Measurements from ENCODE around the gene OSBPL9.
A peak's percentile ranks its signal among the peaks of the same experiment; 100 is the strongest.
"Not testable (repeated sequence)": the region's sequence is repeated elsewhere in the genome, so short reads cannot be mapped to it uniquely, and the experiment has no call there.

Gene OSBPL9

DNA sequence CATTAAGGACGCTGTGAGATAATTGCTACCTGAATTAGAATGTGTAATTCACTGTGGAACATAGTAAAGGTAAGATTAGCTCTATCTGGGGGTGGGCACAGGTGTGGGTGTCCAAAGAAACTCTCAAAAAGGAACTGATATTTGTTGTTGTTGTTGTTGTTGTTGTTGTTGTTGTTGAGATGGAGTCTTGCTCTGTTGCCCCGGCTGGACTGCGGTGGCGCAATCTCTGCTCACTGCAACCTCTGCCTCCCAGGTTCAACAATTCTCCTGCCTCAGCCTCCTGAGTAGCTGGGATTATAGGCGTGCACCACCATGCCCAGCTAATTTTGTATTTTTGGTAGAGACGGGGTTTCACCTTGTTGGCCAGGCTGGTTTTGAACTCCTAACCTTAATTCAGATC is 6.8 kb upstream of the OSBPL9 start:
- DNase-seq (ENCODE audit: low read depth) = not testable (repeated sequence)

DNA sequence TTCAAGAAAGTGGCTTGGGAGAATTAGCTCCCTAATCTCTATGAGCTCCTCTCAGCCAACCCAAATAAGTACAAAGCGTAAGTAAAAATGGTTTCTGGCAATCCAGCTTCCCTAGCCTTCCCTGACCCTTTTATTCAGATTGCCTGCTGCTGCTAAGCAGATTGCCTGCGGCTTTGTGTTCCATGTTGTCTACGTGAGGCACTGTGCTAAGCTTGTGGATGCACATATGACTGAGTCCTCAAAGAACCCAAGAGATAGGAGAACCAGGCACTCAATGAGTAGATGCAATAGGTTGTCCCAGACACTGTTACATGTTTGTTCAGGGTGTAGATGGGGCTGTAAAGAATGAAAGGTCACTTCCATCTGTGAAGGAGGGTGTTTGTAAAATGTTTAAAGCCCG is 6.3 kb upstream of the OSBPL9 start:
- no peak for DNase-seq (ENCODE audit: low read depth)

- no peak for DNase-seq (ENCODE audit: low read depth)
Observed at GRCh38 chr1:51612447-51612961, 4.4 kb upstream of the OSBPL9 start.

DNA sequence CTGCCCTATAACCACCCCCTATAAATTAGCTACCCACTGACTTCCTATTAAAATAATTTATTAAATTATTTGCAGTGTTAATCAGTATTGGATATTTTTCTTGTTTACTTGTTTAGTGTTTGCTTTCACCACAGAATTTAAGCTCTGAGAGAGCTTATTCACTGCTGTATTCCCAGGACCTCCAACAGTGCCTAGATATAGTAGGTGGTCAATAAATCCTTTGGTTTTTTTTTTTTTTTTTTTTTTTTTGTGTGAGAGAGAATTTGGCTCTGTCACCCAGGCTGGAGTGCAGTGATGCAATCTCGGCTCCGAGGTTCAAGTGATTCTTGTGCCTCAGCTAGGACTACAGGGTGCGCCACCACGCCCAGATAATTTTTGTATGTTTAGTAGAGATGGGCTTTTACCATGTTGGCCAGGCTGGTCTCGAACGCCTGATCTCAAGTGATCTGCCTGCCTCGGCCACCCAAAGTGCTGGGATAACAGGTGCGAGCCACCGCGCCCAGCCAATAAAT is 1.1 kb upstream of the OSBPL9 start:
- DNase-seq (ENCODE audit: low read depth) = no peak

DNA sequence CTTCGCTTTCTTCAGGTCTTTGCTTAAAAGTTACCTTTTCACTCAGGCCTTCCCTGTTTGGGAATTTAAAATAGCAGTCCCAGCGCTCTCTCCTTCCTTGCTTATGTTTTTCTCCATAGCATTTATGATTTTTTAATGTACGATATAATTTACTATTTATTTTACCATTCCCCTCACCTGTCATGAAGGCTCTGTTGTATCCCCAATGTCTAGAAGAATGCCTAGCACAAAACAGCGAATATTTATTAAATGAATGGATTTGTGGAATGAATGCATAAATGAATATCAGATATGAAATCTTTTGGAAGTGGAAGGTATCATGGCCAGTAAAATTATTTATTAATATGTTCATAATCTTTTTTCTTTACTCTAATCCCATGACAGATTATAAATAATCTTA is 402 bp upstream of the OSBPL9 start:
- no peak for DNase-seq (ENCODE audit: low read depth)

DNA sequence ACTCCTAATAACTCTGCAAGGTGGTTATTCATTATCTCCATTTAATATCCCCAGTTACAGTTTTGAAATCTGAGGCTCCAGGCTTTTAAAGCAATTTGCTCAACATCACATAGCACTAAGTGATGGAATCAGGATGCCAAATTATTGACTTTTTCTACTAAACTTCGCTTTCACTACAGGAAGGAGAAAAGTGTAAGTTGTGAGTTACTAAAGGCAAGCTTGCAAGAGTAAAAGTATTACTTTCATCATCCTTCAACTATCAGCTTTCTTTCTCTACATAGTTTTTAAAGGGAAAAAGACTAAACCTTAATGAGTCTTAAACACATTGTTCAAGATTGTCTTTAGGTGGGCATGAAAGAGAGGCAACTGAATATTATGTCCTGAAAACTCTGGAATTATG is 1.8 kb downstream of the OSBPL9 start:
- DNase-seq (ENCODE audit: low read depth) = no peak

GRCh38 chr1:51620470-51620869 is 3.6 kb downstream of the OSBPL9 start:
- no peak for DNase-seq (ENCODE audit: low read depth)

GRCh38 chr1:51621161-51621560 is 4.3 kb downstream of the OSBPL9 start:
- DNase-seq (ENCODE audit: low read depth) = no peak

DNA sequence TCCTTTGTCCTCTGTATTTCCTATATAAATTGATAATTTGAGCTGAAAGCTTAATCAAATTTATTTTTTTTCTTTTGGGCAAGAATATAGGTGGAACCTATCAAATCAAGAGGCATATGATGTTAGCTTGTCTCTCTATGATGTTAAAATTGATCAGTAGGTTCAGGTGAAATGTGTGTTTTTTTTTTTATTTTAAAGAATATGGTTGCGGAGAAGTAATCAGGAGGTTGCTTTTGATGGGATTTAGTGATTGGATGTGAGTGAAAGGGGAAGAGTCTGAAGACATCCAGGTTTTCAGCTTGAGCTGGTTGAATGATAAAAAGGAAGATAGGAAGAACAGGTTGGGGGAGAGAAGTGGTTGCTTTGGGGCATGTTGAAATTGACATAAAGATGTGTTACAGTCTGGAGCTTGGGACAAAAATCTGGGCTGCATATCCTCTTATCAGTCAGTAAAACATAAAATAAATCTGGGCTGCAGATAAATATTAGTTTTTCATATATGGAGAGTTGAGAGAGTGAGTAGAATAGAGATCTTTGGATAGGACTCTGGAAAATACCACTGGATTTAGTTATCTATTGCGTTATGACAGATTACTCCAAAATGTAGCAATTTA is 5.1 kb downstream of the OSBPL9 start:
- DNase-seq (ENCODE audit: low read depth) = no peak

GRCh38 chr1:51622455-51622913 is 5.6 kb downstream of the OSBPL9 start:
- peak; percentile 34 for DNase-seq (ENCODE audit: low read depth)

- no peak for DNase-seq (ENCODE audit: low read depth)
Observed at GRCh38 chr1:51623025-51623424, 6.1 kb downstream of the OSBPL9 start.

DNA sequence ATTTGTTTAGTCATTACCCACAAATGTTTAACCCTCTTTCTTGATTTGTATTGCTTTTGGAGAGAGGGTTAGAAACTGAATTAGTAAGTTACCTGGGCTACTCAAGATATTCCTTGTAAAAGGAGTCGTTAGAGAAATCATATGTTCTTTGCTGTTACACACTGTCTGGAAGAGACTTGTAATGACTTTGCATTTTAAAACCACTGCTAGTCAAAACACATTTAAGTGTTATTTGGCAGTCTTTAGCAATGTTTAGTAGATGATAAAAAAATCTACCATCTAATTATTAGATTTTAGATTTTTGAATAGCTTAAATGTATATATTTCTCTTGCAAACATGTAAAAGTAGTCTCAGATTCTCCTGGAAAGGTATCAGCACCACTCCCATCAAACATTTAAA is 6.6 kb downstream of the OSBPL9 start:
- no peak for DNase-seq (ENCODE audit: low read depth)

- no peak for DNase-seq (ENCODE audit: low read depth)
Observed at GRCh38 chr1:51624855-51625254, 8.0 kb downstream of the OSBPL9 start.

DNA sequence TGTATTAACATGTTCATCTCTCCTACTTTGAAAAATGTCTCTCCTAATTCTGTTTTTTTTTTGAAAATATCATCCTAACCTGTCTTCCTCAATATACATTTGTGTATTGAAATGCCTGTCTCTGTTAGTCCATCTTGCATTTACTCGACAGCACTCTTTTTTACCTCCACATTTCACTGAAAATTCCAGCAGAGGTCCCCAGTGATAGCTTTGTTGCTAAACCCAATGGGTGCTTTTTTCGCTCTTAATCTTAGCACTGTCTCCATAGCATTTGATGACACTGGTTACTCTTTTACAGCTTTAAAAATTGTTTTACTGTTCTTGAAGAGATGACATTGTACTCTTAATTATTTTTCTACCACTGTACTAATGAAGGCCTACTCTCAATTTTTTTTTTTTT is 10.8 kb downstream of the OSBPL9 start:
- DNase-seq (ENCODE audit: low read depth) = peak; percentile 41

- DNase-seq (ENCODE audit: low read depth) = no peak
Observed at GRCh38 chr1:51628715-51629590, 12.1 kb downstream of the OSBPL9 start.

DNA sequence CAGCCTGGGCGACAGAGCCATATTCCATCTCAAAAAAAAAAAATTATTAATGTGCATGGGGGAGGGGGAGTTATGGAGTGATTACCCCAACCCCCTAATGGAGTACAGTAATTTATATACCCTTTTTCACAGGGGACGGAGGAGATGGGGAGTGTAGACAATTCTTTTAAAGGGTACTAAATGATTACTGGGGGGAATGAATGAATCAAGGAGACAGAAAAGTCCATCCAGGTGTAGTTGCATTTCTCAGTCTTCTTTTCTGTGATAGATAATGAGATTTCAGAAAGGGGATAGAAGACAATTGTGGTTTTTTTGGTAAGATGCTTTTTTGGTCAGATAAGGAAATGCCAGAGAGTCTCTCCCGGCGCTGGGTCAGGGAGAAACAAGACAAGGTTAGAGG is 13.0 kb downstream of the OSBPL9 start:
- DNase-seq (ENCODE audit: low read depth) = no peak

DNA sequence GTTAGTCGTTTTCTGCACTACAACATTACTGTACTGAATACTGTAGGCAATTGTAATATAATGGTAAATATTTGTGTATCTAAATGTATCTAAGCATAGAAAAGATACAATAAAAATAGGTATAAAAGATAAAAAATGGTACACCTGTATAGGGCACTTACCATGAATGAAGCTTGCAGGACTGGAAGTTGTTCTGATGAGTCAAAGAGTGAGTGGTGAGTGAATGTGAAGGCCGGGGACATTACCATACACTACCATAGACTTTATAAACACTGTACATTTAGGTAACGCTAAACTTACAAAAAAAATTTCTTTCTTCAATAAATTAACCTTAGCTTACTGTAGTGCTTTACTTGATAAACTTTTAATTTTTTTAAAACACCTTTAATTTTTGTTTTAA is 13.5 kb downstream of the OSBPL9 start:
- no peak for DNase-seq (ENCODE audit: low read depth)

- DNase-seq (ENCODE audit: low read depth) = no peak
Observed at GRCh38 chr1:51630922-51631321, 14.0 kb downstream of the OSBPL9 start.

DNA sequence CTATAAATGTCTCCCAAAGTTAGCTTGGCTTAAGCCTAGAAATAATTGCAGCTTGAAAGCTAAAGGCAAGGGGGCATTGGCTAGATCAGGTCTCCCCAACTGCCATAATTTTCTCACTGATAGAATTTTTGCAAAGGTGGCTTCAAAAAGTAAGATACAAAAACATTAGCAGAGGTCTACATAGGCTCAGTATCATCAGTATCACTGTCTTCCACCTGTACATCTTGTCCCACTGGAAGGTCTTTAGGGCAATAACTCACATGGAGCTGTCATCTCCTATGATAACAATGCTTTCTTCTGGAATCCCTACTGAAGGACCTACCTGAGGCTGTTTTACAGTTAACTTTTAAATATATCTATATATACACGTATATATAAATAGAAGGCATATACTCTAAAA is 14.9 kb downstream of the OSBPL9 start:
- DNase-seq (ENCODE audit: low read depth) = no peak

GRCh38 chr1:51634618-51635017 is 17.7 kb downstream of the OSBPL9 start:
- no peak for DNase-seq (ENCODE audit: low read depth)

GRCh38 chr1:51635615-51636014 is 18.7 kb downstream of the OSBPL9 start:
- no peak for DNase-seq (ENCODE audit: low read depth)

- DNase-seq (ENCODE audit: low read depth) = no peak
Observed at GRCh38 chr1:51636191-51636590, 19.3 kb downstream of the OSBPL9 start.
